ENCODE measurements around the gene BIN1. TPM values are rescaled to one million over a fixed set of nuclear protein-coding genes. Genes with fewer than 3 reads are reported as not detected.

BIN1 gene
- total RNA-seq, 1 donor from 2014 or later, result 33.4 TPM

GRCh38 chr2:127050803-127051115, 56.2 kb downstream of the BIN1 start:
- Histone ChIP-seq H3K4me3 (no peak overlapping the region), H3K4me1 (no peaks in the 10 kb centered on the region), H3K9me3 (no peaks in the 10 kb centered on the region), H3K27ac (no peak overlapping the region), H3K36me3 (no peaks in the 10 kb centered on the region), H3K27me3 (no peaks in the 10 kb centered on the region)
- peak; percentile 60 for DNase-seq
- intact Hi-C loops (cut with DNase I), result no loop called here
- ATAC-seq, result no peak
- TF ChIP-seq CTCF (IDR thresholded peaks at IDR 0.05), result no peak

- intact Hi-C loops (cut with DNase I), result no loop called here
- ATAC-seq (peak; percentile 76), DNase-seq (peak; percentile 81)
- Histone ChIP-seq H3K36me3 (no peaks in the 10 kb centered on the region), H3K27ac (no peak overlapping the region), H3K27me3 (no peaks in the 10 kb centered on the region), H3K4me1 (no peaks in the 10 kb centered on the region), H3K4me3 (no peak overlapping the region), H3K9me3 (no peaks in the 10 kb centered on the region)
- TF ChIP-seq CTCF (IDR thresholded peaks at IDR 0.05), result peak; percentile 96
Observed at GRCh38 chr2:127049927-127050802, 56.8 kb downstream of the BIN1 start.

GRCh38 chr2:127048969-127049897, 57.7 kb downstream of the BIN1 start:
- Histone ChIP-seq H3K27ac (no peak overlapping the region), H3K4me1 (no peaks in the 10 kb centered on the region), H3K4me3 (no peak overlapping the region), H3K36me3 (no peaks in the 10 kb centered on the region), H3K9me3 (no peaks in the 10 kb centered on the region), H3K27me3 (no peaks in the 10 kb centered on the region)
- peak; percentile 53 for DNase-seq
- no peak for TF ChIP-seq CTCF (IDR thresholded peaks at IDR 0.05)
- intact Hi-C loops (cut with DNase I), result no loop called here
- ATAC-seq, result no peak

GRCh38 chr2:127048618-127048935, 58.4 kb downstream of the BIN1 start:
- no peak overlapping the region for H3K4me3 ChIP-seq
- no peak overlapping the region for H3K27ac ChIP-seq
- DNase-seq, result peak; percentile 60
- intact Hi-C loops (cut with DNase I), result no loop called here
- H3K4me1 ChIP-seq, result no peaks in the 10 kb centered on the region
- no peaks in the 10 kb centered on the region for H3K9me3 ChIP-seq
- H3K36me3 ChIP-seq, result no peaks in the 10 kb centered on the region
- H3K27me3 ChIP-seq, result no peaks in the 10 kb centered on the region
- TF ChIP-seq CTCF (IDR thresholded peaks at IDR 0.05), result no peak
- ATAC-seq, result no peak

GRCh38 chr2:127047716-127048617, 59.0 kb downstream of the BIN1 start:
- H3K9me3 ChIP-seq, result no peaks in the 10 kb centered on the region
- TF ChIP-seq CTCF (IDR thresholded peaks at IDR 0.05), result no peak
- H3K27ac ChIP-seq, result no peak overlapping the region
- no peak overlapping the region for H3K4me3 ChIP-seq
- DNase-seq (peak; percentile 60), ATAC-seq (no peak)
- H3K4me1 ChIP-seq, result no peaks in the 10 kb centered on the region
- intact Hi-C loops (cut with DNase I), result no loop called here
- H3K27me3 ChIP-seq, result no peaks in the 10 kb centered on the region
- no peaks in the 10 kb centered on the region for H3K36me3 ChIP-seq
